ENCODE results near the gene HOXB1.

HOXB1 gene

DNA sequence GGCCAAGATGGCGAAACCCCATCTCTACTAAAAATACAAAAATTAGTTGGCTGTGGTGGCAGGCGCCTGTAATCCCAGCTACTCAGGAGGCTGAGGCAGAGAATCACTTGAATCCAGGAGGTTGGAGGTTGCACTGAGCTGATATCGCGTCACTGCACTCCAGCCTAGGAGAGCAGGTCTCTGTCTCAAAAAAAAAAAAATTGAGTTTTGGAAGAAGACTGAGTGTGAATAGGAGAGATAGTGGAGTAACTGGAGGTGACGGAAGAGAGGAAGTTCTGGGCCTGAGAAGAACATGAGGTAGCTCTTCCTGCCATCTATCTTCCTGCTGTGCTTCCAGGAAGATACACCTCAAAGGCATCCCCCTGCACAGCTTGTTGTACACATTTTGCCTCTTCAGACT lies 11.4 kb downstream of the HOXB1 start:
- TF ChIP-seq CTCF (conservative IDR thresholded peaks at IDR 0.05; ENCODE audit: low read depth), result no peak
- ChIA-PET POLR2A (ENCODE audit: low non-redundant PET) (no interaction called here), CTCF (interaction anchor here (0.7 kb wide), 1 partner anchor 21 kb away, joined by 5 read pairs; no protein-coding TSS in a partner anchor)
- no peak overlapping the region for H3K27ac ChIP-seq
- DNase-seq (ENCODE audit: low spot score), result no peak

DNA sequence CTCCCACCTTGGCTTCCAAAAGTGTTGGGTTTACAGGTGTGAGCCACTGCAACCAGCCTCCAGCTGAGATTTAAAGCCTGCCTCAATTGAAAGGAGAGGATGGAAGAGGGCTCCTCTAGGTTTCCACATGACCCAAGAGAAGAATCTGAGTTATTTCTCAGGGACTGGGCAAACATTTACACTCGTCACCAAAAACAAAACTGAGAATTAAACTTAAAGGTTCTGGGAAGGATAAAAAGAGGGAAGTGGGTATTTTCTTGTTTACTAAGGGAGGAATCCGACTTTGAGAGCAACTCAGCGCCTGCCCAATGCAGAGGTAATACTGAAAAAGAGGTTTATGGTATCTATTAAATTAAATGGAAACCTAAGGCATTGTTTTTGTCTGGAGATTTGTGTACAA lies 13.3 kb downstream of the HOXB1 start:
- ChIA-PET CTCF (no interaction called here), POLR2A (ENCODE audit: low non-redundant PET) (interaction anchor here (0.6 kb wide), 1 partner anchor 21 kb away, joined by 3 read pairs; no protein-coding TSS in a partner anchor)
- no peak for TF ChIP-seq CTCF (conservative IDR thresholded peaks at IDR 0.05; ENCODE audit: low read depth)
- DNase-seq (ENCODE audit: low spot score), result no peak
- no peak overlapping the region for H3K27ac ChIP-seq

GRCh38 chr17:48515925-48516900 lies 14.6 kb downstream of the HOXB1 start:
- no peak overlapping the region for H3K27ac ChIP-seq
- TF ChIP-seq CTCF (conservative IDR thresholded peaks at IDR 0.05; ENCODE audit: low read depth), result no peak
- CTCF ChIA-PET, result interaction anchor here (0.8 kb wide), 1 partner anchor 10 kb away, joined by 4 read pairs; no protein-coding TSS in a partner anchor
- POLR2A ChIA-PET (ENCODE audit: low non-redundant PET), result no interaction called here
- no peak for DNase-seq (ENCODE audit: low spot score)

GRCh38 chr17:48514477-48514876 lies 16.3 kb downstream of the HOXB1 start:
- CTCF ChIA-PET, result interaction anchor here (0.8 kb wide), 1 partner anchor 8 kb away, joined by 3 read pairs; no protein-coding TSS in a partner anchor
- TF ChIP-seq CTCF (conservative IDR thresholded peaks at IDR 0.05; ENCODE audit: low read depth), result no peak
- DNase-seq (ENCODE audit: low spot score), result no peak
- no peak overlapping the region for H3K27ac ChIP-seq
- POLR2A ChIA-PET (ENCODE audit: low non-redundant PET), result no interaction called here

DNA sequence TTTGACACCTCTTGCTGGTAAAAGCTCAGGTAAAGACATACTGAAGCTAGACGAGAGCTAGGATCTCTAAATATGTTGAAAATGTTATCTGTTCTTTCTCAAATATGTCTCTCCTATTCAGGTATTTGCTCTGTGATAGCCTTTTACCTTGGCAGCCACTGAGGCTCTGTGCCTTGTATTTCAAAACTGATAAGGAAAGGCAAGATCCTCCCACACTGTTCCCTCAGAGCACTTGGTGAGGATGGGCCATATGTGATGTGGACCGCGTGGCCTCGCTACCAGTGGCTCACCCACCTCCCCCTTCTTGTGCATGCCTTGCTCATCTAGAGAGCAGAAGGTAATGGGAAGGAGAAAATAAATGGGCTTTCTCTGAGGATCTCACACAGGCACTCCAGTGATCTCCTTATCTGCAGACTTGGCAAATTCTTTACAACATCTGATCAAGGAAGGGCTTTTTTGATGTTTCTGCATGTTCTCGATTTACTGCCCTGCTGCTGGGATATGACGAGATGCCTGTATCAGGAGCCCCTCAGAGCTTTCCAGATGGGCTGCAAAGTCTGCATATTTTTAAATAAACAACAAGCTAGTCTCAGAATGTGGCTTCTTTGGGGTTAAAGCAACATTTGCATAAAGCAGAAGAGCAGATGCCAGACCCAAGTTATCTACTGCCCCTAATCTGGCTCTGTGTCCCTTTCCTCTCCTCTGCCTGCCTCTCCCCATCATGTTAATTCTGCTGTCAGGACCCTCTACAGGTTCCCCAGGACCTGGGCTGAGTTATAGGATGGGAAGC lies 16.9 kb downstream of the HOXB1 start:
- TF ChIP-seq CTCF (conservative IDR thresholded peaks at IDR 0.05; ENCODE audit: low read depth), result no peak
- ChIA-PET POLR2A (ENCODE audit: low non-redundant PET) (no interaction called here), CTCF (interaction anchor here (0.8 kb wide), 1 partner anchor 9 kb away, joined by 3 read pairs; no protein-coding TSS in a partner anchor)
- no peak for DNase-seq (ENCODE audit: low spot score)
- no peak overlapping the region for H3K27ac ChIP-seq

DNA sequence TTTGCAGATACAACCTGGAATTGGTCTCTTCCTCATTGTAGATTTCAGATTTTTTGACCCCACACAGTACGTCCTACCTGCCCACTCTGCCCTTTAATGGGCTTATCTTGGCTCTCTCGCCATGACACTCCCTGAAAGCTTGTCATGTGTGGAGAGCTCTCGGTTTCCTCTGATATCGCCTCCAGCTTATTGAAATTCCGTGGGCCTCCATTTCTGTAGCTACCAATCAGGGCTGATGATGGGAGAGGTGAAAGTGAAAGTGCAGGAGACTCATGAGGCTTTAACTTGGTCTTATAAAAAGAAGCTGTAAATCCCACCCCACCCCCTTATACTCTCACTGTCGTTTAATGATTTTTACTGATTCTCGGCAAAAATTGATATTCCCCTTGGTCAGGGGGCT lies 17.7 kb downstream of the HOXB1 start:
- no peak for DNase-seq (ENCODE audit: low spot score)
- H3K27ac ChIP-seq, result no peak overlapping the region
- CTCF ChIA-PET, result no interaction called here
- TF ChIP-seq CTCF (conservative IDR thresholded peaks at IDR 0.05; ENCODE audit: low read depth), result no peak
- POLR2A ChIA-PET (ENCODE audit: low non-redundant PET), result no interaction called here
